Dedifferentiated amniotic fluid mesenchymal stem cell (primary cell): Measurements from ENCODE around the gene MCM7.

ENCODE experiments used
- DNase-seq: peaks from one replicate; pipeline ENCODE4 v3.0.0-alpha.2; 2016; ENCODE audit errors: extremely low spot score

MCM7 gene

DNA sequence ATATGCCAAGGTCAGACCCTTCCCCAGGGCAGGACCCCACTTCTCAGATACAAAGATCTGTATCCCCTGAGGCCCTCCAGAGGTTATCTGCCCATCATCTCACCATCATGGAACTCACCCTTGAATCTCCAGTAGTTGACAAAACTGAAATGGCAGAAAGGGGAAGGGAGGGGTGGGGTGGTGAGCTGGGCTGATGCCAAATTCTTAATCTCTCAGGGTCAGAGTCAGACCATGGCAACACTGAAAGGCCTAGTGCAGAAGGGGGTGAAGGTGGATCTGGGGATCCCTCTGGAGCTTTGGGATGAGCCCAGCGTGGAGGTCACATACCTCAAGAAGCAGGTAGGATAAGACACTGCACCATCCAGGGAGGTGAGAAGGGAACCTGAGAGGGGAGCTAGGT lies 21.4 kb upstream of the MCM7 start:
- DNase-seq, result no peak

DNA sequence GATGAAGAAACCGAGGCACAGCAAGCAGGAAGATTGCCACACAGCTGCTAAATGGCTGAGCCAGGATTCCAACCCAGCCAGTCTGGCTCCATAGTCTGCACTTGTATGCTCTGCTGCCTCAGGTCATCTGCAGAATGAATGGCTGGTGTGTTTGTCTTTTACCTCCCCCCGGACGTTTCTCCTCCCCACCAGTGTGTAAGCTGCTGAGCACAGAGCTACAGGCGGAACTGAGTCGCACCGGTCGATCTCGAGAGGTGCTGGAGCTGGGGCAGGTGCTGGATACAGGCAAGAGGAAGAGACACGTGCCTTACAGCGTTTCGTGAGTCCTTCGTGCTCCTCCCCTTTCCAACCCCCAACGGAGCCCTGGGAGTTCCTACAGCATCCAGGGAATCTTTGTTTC lies 20.9 kb upstream of the MCM7 start:
- DNase-seq, result no peak

DNA sequence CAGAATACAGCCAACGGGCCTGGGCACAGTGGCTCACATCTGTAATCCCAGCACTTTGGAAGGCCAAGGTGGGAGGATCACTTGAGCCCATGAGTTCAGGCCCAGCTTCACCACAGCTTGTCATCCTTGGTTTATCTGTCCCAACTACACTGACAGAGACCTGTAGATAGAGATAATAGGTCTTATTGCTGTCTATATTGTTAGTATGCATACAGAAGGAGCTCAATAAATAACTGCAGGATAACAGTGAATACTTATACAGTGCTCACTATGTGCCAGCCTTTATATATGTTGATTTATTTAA lies 19.5 kb upstream of the MCM7 start:
- no peak for DNase-seq

DNA sequence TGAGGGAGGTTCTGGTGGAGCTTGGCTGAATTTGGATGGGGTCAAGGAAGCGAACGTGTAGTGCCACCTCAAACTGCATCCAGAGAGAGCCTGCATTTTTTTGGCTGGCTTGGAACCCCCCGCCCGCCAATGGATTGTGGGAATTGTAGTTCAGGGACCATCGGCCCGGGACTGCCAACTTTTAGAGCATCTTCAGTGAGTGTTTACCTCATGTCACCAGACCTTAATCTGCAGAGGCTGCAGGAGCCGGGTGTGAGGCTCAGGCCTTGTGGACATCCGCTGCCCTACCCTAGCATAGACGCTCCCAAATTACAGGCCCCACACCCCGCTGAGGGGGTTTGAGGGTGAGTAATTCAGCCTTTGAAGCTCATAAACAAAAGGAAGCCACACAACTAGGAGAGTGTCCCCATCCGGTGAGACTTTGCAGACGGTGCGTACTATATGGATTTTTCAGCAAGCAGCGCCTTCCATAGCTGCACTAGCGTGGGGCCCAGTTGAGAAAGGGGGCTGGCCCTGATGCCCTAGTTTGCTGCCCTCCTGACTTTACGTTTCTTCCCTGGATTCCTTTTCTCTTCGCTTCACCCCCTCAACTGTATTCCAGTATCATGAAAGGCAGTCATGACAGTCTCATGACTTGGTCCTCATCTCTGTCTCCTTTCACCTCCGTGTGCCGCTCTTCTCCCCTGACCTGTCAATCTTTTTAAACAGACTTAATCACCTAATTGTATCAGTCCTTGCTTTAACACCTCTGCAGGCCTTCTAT lies 19.0 kb upstream of the MCM7 start:
- DNase-seq, result peak; percentile 46

DNA sequence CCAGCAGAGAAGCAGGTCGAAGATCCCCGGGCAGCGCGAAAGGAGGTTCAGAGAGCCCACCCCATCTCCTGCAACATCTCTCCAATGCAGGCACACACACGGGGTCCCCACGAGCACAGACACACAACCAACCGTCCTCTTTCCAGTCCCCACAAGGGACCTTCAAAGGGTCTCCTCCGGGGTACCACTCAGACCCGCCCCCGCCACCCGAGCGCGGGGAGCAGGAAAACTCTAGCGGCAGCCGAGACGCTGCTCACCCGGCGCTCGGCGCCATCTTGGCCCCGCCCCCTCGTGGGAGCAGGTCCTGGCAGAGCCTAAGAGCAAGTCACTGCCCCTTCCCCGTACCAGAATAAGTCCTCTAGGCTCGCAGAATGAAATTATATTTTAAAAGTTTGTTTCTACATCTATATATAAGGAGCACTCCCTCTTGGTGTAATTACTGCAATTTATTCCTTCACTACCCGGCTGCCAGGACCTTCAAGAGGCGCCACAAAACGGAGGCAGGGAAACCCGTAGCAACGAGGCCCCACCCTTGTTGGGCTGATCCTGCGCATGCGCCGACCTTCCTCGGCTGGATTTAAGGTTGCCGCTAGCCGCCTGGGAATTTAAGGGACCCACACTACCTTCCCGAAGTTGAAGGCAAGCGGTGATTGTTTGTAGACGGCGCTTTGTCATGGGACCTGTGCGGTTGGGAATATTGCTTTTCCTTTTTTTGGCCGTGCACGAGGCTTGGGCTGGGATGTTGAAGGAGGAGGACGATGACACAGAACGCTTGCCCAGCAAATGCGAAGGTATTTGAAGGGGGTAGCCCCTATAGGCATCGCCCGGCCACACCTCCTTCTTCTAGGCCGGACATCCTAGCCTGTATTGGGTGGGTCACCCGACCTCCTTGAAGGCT lies 18.1 kb upstream of the MCM7 start, which contains the start of the genes CNPY4 and TAF6:
Gene CNPY4 (plus strand): TSS at position 563 of the 898 bp plus-strand sequence. CDS start 111 bp downstream, at position 674.
Gene TAF6 (minus strand): TSS at position 287 of the 898 bp plus-strand sequence. CDS start 5,149 bp downstream, outside the sequence.
- peak; percentile 94 for DNase-seq

DNA sequence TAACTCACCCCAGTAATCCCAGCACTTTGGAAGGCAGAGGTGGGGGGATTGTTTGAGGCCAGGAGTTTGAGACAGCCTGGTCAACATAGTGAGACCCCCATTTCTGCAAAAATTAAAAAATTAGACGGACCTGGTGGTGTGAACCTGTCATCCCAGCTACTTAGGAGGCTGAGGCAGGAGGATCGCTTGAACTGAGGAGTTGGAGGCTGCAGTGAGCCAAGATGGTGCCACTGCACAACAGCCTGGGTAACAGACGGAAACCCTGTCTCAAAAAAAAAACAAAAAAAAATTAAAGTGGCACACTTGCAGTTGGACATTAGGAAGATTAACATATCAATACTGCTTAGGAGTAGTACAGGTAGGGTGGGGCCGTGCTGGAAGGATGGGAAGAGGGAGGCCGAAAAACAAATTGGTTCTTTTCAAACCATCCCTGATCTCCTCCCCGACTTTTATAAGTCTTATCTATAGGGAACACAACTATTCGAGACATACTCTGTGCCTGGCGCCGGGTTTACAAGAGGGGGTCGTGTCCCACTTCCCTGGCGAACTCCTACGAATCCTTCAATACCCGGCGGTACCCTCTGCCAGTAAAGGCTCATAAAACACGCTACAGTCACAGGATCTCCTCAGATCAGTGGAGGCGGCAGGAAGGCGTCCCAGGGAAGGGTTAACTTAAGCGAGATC lies 17.3 kb upstream of the MCM7 start:
- no peak for DNase-seq

DNA sequence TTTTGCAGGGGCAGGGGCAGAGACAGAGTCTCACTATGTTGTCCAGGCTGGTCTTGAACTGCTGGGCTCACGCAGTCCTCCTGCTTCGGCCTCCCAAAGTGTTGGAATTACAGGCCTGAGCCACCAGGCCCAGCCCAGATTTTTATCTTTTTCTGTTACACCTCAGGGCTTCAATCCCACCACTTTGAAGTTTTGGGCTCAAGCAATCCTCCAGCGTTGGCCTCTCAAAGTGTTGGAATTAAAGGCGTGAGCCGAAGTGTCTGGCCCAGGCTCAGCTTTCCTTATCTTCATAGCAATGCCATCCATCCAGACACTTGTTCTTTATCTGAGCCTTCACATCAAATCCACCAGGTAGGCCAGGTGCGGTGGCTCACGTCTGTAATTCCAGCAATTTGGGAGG lies 13.8 kb upstream of the MCM7 start:
- no peak for DNase-seq

DNA sequence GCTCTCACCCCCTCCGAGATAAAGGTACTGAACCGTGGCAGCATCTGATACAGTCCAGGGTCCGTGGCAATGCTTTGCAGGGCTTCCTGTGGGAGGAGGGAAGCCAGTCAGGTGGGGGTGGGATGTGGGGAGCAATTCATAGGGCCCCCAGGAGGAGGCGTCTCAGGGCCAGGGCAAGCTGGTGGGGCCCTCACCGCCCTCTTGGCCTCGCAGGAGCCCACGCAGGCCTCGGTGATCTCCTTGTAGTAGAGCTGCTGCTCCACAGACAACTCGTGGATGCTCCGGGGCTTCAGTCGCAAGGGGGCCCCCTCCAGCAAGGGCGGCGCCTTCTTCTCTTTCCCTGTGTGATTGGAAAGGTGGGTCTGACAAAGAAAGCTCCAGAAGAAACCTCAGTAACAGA lies 10.7 kb upstream of the MCM7 start:
- no peak for DNase-seq

DNA sequence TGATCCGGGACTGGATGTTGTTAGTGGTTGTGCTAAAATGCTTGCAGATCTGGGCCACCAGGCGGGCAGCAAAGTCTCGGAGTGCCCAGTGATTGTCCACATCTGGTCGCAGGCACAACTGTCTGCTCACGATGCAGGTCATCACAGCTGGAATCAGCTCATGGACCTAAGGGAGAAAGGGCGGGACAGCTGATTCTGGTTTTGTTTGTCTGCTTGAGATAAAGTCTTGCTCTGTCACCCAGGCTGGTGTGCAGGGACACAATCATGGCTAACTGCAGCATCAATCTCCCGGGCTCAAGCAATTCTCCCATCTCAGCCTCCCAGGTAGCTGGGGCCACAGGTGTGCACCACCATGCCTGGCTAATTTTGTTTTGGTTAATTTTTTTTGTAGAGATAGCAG lies 10.0 kb upstream of the MCM7 start:
- DNase-seq, result no peak

DNA sequence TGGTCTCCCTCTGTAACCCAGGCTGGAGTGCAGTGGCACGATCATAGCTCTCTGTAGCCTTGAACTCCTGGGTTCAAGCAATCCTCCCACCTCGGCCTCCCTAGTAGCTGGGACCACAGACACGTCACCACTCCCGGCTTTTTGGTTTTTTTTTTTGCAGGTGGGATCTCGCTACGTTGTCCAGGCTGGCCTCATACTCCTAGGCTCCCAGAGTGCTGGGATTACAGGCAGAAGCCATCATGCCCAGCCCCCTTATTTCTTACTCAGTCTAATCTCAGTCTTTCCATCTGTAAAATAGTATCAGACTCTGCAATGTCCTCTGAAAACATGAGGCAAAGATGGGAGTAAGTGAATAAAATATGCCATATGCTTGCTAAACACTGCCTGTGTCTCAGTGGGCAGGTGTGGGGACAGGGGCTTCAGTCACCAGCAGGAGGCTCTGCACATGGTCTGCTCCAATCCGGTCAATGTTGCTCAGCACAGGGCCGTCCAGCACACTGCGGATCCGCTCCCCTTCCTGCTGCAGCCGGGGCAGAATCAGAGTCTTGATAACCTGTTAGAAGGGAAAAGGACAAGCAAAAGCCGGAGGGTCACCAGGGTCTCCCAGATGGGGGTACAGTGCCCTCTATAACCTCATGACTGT lies 8.4 kb upstream of the MCM7 start:
- no peak for DNase-seq

DNA sequence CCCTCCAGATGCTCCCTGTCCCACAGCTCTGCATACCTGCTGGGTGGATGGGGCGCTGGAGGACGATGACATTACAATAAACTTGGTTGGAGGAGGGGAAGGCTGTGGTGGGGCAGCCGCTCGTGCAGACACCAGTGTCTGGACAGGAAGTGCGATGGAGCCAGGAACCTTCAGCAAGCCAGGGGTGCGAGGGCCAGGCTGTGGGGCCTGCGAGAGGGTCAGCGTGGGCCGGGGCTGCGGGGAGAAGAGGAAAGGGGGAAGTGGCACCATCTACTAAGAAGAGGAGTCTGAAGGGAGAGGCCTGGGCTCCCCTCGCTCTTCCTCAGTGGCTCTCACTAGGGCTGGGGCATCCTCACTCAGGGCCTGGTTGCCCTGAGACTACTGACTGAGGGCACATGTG lies 6.7 kb upstream of the MCM7 start:
- no peak for DNase-seq

DNA sequence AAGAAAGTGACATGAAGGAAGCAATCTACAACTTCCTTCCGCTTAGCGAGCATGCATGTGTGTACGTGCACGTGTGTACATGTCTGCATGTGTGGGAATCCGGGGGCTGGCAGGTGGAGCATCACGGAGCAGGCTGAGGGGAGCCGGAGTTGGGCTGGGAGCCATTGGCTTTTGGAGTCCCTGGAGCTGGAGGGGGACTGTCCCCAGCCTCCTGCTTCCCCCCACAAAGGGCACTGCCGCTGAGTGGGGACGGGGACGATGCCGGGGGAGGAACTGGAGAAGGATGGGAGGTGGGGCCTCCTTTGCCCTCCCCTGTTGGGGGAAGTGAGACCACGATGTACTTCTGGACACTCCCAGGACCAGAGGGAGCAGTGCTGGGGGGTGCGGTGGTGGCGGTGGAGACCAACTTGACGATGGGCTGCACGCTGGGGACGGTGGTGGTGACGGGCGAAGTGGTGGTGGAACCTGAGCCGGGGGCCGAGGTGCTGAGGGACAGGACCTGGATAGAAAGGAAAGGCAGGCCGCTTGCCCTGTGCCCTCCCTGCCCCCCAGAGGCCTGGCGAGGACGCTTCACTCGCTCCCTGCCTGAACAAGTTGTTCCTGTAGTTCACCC lies 6.0 kb upstream of the MCM7 start:
- DNase-seq, result no peak

DNA sequence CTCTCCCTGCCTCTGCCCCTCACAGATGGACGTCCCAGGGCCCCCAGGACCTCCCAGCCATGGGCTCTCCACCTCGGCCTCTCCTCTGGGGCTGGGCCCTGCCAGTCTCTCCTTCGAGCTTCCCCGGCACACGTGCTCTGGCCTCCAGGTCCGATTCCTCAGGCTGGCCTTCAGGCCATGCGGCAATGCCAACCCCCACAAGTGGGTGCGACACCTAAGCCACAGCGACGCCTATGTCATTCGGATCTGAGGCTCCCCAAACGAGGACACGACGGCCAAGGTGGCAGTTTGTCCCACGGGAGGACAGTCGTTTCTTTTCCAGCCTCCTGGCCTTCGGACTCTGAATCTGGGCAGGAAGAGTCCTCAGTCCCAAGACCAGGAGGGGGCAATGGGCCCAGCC lies 5.4 kb upstream of the MCM7 start:
- DNase-seq, result no peak

DNA sequence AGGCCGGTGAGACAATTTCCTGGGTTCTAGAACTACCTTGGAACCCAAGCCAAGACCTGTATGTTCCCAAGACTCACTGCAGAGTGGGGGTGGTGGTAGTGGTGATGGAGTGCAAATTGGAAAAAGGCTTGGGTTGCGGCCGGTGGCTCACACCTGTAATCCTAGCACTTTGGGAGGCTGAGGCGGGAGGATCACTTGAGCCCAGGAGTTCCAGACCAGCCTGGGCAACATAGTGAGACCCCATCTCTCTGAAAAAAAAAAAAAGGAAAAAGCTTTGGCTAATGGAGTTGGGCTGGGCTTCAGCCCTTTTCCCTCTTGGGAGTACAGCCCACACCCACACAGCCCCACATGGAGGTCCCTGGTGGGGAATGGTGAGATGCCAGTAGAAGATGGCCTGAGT lies 4.3 kb upstream of the MCM7 start:
- no peak for DNase-seq

DNA sequence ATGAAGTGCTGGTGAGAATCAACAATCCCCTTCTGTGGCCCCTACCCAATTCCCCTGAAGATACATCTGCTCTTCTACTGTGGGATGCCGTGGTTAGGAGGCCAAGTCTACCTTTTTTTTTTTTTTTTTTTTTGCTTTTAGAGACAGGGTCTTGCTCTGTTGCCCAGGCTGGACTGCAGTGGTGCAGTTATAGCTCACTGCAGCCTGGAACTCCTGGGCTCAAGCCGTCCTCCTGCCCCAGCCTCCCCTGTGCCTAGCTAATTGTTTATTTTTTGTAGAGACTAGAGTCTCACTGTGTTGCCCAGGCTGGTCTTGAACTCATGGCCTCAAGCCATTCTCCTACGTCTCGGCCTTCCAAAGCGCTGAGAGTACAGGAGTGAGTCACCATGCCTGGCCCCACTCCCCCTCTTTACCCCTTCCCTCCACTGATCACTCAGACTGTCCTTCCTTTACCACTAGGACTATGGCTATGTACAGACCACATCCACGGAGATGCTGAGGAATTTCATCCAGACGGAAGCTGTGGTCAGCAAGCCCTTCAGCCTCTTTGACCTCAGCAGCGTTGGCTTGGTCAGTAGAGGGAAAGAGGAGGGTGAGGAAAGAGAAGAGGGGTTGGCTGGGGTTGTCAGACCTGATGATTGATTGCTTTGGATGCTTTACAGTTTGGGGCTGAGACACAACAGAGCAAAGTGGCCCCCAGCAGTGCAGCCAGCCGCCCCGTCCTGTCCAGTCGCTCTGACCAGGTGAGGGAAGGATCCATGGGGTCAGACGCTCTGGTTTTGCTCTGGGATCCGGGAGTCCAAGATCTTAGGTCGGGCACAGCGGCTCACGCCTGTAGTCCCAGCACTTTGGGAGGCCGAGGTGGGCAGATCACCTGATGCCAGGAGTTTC lies 2.0 kb upstream of the MCM7 start:
- no peak for DNase-seq

DNA sequence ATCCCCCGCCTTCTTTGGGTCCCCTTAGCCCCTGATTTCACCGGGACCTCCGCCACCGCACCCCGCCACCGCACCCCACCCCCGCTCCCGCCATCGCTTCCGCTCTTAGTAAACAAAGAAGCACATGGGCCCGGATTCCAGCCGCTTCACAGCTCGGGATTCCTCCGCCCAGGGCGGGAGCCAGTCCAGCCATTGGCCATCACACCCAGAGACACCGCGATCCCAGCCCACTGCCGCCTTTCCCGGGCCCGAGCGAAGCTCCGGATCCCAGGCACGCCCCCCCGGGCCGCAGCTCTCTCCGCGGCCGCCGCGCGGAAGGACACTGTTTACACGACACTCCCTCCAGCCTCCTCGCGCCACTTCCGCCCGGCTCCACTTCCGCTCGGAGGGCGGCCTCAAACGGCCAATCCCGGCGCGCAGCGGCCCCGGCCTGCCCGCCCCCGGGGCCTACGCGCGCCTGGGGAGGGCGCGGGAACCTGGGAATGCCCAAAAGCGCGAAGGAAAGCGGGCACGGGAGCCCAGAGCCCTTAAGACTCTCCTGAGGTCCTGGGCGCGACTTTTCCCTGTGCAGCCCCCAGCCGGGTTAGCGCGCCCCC lies 679 bp downstream of the MCM7 start:
- peak; percentile 94 for DNase-seq

DNA sequence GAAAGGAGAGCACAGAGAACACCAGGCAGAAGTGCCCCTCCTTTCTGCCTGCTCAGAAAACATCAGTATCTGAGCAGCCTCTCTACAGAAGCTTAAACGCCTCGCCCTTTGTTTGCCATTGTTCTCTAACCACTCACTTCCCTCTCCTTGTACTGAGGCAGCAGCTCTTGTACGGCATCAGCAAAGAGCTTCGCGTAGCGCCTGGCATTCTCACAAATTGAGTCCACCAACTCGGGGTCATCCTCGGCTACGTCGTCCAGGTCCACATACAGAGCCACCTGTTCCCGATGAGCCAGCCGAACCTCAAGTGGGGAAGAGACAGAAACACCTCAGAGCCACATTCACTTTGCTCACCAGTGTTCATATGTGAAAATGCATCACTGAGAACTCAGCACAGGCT lies 1.7 kb downstream of the MCM7 start:
- no peak for DNase-seq

DNA sequence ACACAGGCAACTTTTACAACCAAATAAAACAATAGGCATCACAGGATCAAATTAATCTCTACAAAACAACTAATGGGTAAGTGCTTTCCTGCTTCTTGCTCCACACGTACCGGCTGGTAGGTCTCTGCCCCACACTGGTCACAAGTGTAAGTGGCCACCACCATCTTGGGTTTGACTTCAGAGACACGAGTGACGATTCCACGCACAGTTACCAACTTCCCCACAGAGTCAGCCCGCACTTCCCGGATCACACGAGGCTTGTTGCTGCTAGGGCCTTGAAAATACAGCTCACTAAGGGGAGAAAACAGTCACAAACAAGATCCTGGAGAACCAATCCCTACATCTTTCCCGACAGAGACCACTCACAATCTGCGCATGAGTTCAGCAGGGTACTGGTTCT lies 2.3 kb downstream of the MCM7 start:
- DNase-seq, result no peak

DNA sequence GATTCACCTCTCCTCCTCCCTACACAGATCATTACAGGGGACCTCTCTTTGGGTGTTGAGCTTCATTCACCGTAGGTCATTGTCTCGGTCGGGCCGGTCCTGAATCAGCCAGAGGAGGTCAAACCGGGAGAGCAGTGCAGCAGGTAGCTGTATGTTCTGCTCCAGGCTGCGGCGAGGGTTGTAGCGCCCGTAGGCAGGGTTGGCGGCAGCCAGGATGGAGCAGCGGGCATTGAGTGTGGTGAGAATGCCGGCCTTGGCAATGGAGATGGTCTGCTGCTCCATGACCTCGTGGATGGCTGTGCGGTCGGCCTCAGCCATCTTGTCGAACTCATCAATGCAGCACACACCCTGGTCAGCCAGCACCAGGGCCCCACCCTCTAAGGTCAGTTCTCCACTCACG lies 5.5 kb downstream of the MCM7 start:
- no peak for DNase-seq

DNA sequence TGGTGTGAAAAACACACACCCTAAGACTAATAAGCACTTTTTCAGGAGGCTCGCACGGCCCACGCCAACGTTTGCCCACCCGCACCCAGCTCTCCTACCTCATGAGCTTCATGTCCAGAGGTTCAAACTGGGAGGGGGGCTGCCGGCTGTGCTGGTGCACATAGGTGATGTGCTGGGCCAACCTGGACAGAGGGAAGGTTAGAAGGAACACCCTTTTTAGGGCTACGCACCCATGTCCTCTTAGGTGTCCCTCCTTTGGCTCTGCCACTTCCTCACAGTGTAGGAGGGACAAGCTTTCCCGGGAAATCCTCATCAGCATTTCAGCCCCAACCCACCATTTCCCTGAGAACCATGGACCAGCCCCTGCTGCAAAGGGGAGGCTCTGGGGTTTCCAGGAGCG lies 5.9 kb downstream of the MCM7 start:
- DNase-seq, result no peak
